ENCODE results near the gene DNAJC8.

DNAJC8 gene

GRCh38 chr1:28170001-28170596 lies 62.7 kb downstream of the DNAJC8 start:
- DNase-seq: no peak

GRCh38 chr1:28163496-28164161 lies 69.2 kb downstream of the DNAJC8 start:
- peak in 11 of 14 donors; percentile 2 to 75 (median 59) for DNase-seq

GRCh38 chr1:28162151-28162550 lies 70.7 kb downstream of the DNAJC8 start:
- DNase-seq: no peak

GRCh38 chr1:28161751-28162150 lies 71.1 kb downstream of the DNAJC8 start:
- no peak for DNase-seq

DNA sequence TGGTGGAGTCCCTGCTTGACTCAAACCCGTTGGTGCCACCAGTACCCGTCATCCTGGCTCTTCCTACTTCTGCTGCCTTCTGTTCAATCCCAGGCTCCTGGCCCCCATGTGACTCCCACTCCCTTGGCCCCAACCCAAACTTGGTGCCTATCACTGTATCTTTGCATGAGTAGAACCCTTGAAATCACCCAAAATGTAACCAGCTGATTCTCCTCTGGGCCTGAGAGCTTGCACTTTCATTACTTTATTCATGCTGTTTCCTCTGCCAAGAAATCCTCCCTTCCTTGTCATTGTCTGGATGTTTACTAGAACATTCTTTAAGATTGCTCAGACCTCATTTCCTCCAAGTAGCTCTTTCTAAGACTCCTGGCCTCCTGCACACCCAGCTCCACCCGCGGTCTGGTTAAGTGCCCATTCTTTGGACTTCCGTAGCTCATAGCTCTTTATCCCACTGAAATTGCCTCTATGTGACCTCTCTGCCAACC lies 72.0 kb downstream of the DNAJC8 start:
- peak in 1 of 14 donors; percentile 12 for DNase-seq

DNA sequence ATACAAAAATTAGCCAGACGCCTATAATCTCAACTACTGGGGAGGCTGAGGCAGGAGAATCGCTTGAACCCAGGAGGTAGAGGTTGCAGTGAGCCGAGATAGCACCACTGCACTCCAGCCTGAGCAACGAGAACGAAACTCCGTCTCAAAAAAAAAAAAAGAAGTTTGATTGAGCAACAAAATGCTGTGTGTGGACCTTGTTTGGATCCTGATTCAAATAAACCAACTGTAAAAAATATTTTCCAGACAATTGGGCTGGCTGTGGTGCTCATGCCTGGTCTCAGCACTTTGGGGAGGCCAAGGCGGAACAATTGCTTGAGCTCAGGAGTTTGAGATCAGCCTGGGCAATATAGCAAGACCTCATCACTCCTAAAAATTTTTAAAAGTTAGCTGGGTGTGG lies 73.1 kb downstream of the DNAJC8 start:
- no peak for DNase-seq

GRCh38 chr1:28159243-28159642 lies 73.6 kb downstream of the DNAJC8 start:
- DNase-seq: no peak

DNA sequence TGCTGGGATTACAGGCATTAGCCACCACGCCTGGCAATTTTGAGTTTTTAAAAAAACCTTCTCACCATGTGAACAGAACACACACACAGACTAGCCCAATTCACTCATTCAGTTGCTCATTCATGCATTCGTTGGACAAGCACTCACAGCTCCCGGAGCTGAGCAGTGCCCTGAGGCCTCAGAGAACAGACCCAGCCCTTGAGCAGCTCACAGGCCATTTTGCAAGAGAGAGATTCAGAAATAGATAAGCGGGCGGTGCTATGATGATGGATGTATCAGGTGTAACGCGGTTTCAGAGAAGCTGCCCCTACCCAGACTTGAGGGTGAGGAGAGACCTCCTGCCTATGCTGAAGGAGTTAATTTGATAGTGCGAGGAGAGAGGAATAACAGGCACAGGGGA lies 74.9 kb downstream of the DNAJC8 start:
- DNase-seq: no peak

- DNase-seq: peak in 3 of 14 donors; percentile 12 to 15 (median 14)
Measured at GRCh38 chr1:28156821-28157220, 76.0 kb downstream of the DNAJC8 start.

GRCh38 chr1:28155628-28156027 lies 77.2 kb downstream of the DNAJC8 start:
- no peak for DNase-seq

GRCh38 chr1:28154078-28154594 lies 78.7 kb downstream of the DNAJC8 start:
- DNase-seq: no peak

Measured in C1 segment of cervical spinal cord (tissue), 14 donors.